Urothelium cell line (cell line): ENCODE data around the gene PDE3B.
"Not testable (repeated sequence)": the region's sequence is repeated elsewhere in the genome, so short reads cannot be mapped to it uniquely, and the experiment has no call there.

ENCODE experiments used
- DNase-seq: peaks from one replicate; pipeline ENCODE4 v3.0.0; 2011; ENCODE audit warnings: low spot score, mixed read lengths
- FAIRE-seq: peaks from 2 replicates; lab custom pipeline; 2011; peaks lifted over from hg19 to GRCh38; lab: Jason Lieb, UNC

Gene PDE3B

DNA sequence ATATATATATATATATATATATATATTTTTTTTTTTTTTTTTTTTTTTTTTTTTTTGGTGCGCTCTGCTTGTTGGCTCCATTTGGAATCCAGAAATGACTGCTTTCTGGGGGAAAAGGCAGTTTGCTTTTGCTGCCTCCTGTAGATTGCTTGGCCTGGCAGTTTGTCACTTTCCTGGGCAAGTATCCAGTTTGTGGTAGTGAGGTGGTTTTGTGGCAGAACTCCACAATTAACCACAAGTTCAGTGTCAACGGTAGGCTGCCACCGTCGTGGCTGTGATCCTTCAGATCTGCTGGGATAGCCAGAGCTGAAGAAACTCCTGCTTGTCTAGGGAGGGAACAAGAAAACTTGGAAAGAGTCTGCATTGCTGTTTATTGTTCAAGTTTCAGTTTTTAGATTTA lies 5.0 kb upstream of the PDE3B start:
- no peak for FAIRE-seq

GRCh38 chr11:14641801-14642200 lies 1.8 kb upstream of the PDE3B start:
- no peak for DNase-seq
- FAIRE-seq, result no peak

More for the DNA sequence above, 5.0 kb upstream of the PDE3B start:
- peak; percentile 7 for DNase-seq

GRCh38 chr11:14642453-14642852 lies 1.2 kb upstream of the PDE3B start:
- FAIRE-seq (no peak), DNase-seq (no peak)

DNA sequence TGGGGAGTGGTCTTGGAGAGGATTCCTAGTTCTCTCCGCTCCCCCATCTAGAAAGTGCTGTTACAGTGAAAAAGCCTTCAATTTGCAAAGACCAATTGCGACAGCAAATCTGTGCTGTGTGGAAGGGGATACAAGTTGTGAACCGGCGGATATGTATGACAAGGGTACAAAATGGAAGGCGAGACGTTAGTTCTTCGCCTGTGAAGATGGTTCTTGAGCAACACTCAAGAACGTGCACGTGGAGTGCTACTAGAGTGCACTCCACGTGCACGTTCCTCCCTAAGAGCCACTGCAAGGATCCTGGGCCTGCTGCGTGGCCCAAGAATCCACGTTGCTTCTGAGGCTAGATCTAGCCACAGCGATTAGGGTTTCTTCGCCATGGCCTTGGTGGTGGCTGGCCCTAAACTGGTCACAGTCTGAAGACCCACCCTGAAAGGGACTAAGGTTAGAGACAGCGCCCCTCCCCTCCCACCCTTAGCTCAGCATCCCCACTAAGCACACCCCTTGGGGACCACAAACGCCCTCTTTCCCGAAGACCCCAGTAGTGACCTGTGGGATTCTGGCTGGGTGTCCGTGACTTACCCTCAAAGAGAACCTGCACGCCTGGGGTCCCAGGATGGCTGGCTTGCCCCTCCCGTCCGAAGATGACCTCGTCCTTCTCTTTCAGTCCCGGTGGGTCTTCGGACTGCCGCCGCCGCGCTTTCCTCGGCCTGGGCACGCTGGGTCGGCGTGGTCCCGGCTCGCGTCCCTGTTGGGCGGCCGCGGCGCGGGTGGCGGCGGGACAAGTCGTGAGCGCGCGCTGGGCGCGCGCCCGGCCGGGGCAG lies 519 bp upstream of the PDE3B start:
- no peak for FAIRE-seq
- no peak for DNase-seq

- FAIRE-seq (peak; percentile 30), DNase-seq (peak; percentile 48)
Observed at GRCh38 chr11:14644226-14645014, 816 bp downstream of the PDE3B start.

DNA sequence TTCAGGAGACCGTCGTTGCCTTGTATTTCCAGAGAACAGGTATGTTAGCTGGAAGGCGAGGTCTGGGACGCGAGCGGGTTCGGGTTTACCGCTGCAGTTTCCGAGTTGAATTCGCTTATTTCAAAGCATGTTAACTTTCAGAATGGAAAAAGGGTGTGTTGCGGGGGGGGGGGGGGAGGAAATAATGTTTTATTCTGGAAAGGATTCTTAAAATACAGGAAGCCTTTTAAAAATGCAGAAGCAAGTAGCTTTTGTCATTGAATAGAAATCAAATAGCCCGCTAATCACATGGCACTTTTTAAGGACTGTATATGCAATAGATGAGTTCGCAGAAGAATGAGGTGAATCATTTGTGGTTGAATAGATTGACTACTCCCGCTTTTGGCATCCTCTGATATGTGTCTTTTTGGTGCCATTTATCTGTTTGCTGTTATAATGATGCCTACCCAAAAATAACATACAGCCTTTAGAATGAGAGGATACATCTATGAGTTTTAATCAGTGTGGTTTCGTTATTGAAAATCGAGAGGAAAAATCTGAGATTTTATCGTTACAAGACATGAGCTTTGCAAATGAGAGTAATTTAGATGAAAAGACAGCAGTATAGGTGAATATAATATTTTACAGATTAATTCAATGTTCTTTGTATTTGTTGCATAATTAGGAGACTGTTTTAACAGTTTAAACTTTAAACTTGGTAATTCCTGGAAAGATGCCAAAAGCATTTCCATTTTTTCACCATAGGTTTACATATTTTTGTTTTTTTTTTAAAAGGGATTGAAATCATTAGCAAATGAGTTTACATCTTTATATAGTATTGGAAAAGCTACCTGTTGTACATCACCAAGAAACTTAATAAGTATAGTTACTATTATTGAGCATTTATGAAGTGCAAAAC lies 1.7 kb downstream of the PDE3B start:
- DNase-seq, result peak; percentile 20
- no peak for FAIRE-seq

DNA sequence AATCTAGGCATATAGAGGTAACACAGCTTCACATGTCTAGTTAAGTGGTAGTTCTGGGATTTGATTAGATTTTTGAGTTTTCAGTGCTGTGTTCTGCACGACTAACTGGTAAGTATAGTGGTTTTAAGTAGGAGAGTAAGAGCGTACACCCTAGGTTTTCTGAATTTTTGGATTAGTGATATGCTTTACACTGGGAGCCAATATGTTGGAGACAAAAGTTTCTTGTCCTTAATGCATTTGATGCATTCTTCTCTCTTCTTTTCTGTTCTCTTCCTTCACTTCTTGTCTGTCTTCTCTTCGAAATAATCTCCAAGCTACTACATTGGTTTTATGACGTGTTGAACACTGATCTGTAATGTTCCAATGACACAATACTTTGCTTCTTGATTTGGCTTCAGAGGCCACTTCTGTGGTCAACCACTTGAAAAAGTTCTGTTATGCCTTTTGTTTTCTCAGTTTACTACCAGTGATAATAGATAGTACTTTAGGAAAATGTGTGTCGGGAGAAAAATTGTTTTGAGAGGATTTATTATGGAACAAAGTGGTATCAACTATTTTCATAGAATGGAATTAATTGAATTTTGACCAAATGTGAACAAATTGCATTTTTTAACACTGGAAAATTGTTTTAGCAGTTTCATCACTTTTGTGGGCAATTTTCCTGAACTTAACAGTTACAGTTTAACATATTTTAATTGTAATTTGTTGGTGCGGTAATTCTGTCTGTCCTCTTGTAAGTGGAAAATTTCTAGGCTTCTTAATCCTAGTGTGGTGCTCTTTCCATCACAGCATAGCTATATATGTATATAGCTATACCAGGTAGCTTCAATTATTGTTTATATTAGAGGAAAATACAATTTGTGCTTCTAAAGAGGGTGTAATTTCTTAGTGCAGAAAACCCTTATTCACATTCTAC lies 2.6 kb downstream of the PDE3B start:
- DNase-seq, result no peak
- no peak for FAIRE-seq

DNA sequence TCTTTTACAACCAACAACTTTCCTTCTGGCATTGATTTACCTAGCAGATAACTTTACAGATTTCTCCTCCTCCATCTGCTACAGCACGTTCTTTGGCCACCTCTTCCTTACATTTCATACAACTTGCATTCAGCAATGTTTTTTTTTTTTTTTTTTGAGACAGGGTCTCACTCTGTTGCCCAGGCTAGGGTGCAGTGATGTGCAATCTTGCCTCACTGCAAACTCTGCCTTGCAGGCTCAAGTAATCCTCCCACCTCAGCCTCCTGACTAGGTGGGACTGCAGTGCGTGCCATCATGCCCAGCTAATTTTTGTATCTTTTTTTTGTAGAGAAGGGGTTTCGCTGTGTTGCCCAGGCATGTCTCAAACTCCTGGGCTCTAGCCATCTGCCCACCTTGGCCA lies 6.5 kb downstream of the PDE3B start:
- DNase-seq (no peak), FAIRE-seq (no peak)

DNA sequence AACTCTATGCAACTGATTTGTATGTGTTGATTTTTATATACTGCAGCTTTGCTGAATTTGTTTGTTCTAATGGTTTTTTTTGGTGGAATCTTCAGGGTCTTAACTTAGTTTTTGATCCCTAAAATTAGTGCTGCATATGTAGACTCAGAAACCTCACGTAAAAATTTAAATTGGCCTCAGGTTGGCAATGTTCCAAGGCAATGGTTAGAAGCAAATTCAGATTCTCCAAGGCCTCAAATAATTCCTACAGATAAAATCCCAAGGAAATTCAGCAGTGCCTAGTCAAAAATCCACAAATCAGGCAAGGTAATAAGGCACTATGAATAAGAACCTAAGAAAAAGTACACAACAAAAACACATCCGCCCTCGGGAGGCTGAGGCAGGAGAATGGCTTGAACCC lies 9.5 kb downstream of the PDE3B start:
- no peak for DNase-seq
- FAIRE-seq, result no peak

DNA sequence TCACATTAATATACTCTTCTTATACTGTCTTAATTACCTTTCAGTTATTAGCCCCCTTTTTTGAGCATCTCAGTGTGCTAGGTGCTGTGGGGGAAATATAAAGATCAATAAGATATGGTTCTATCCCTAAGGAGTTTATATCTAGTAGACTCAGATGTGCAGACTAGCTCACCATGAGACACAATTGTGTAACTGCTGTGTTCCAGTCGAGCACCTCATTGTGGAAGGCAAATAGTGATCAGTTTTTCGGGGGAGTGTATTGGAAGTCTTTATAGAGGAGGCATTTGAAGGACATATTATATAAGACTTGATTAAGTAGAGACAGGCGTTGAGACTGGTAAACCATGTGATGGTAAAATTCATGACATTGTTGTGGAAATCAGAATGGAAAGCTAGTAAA lies 11.8 kb downstream of the PDE3B start:
- DNase-seq (no peak), FAIRE-seq (no peak)

DNA sequence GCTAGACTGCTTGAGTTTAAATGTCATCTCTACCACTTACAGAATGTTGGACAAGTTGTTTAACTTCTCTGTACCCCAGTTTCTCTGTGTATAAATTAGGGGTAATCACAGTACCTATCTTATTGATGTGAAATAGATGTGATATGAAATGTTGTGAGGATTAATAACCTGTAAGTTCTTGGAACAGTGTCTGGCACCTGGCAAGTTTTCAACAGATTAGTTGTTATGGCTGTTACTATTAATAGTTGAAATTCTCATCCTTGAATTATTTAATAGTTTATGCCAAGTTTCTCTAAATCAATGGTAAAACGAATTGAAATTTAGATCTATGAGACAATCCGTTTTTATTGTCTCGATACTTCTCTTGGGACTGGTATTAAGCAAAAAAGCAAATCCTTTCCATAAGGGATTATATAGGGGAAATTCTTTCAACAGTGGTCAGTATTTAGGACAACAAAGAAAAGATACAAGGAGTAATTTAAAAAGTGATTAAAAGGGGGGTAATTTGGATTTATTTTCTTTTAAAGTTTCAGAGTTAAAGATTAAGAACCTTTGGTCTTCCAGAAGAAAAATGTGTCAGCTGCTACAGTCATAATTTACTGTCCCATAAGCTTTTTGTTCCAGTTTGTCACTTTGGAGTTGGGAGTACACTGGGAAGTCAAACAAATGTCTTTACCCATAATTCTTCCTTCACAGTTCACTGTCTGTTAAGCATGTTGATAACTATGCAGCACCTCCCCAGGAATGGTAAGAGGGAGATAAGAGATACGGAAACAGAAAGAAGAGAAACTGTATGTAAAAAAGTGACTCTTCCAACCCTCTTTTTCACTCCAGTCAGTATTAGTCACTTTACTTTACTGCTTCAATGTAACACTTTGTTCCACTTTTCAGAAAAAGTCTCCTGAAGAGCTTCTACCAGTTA lies 13.2 kb downstream of the PDE3B start:
- FAIRE-seq (no peak), DNase-seq (no peak)

DNA sequence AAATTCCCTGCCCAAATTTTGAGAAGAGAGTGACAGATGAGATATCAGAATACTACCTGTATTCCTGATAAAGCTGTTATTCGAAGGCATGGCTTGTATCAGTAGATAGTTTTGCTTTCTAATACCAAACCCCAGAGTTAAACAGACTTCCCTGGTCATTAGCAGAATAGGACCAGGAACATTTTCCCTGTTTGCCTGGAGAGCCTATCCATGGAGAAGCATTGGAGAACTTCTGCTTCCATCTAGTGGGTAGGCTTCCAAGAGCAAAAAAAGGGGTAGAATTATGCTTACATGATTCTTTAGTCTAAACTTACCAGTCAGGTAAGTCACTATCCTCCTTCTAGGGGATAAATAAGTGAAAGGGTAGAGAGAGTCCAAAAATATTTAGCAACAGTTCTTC lies 14.2 kb downstream of the PDE3B start:
- FAIRE-seq (no peak), DNase-seq (no peak)

DNA sequence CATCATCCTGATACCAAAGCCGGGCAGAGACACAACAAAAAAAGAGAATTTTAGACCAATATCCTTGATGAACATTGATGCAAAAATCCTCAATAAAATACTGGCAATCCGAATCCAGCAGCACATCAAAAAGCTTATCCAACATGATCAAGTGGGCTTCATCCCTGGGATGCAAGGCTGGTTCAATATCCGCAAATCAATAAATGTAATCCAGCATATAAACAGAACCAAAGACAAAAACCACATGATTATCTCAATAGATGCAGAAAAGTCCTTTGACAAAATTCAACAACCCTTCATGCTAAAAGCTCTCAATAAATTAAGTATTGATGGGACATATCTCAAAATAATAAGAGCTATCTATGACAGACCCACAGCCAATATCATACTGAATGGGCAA lies 21.3 kb downstream of the PDE3B start:
- FAIRE-seq, DNase-seq: not testable (repeated sequence)

- DNase-seq, FAIRE-seq: not testable (repeated sequence)
Observed at GRCh38 chr11:14667329-14667728, 23.7 kb downstream of the PDE3B start.

- DNase-seq (no peak), FAIRE-seq (no peak)
Observed at GRCh38 chr11:14668731-14669301, 25.2 kb downstream of the PDE3B start.

DNA sequence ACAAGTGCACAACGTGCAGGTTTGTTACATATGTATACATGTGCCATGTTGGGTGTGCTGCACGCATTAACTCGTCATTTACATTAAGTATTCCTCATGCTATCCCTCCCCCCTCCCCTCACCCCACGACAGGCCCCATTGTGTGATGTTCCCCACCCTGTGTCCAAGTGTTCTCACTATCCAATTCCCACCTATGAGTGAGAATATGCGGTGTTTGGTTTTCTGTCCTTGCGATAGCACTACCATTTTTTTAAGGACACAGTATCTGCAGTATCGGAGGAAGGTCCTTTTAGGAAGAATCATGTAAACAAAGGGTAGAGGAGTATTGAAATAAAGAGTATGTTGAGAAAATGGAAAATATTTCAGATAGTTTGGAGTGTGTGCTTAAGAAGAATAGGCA lies 25.9 kb downstream of the PDE3B start:
- FAIRE-seq (no peak), DNase-seq (no peak)

- FAIRE-seq, result no peak
- DNase-seq, result no peak
Observed at GRCh38 chr11:14669958-14670357, 26.4 kb downstream of the PDE3B start.

DNA sequence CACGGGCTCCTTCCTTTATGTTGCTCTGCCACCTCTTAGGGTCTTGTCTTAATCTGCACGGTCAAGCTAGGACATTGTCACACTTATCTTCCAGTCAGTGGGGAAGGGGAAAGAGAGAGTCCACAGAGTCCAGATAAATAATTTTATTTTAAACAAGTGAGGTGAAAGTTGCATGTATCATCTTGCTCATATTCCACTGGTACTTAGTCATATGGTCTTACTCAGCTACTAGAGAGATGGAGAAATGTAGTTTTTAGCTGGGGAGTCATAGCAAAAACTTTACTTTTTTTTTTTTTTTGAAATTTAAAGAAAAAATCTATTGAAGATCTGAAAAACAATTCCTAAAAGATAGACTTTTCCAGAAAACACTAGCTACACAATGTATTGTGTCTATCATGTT lies 29.0 kb downstream of the PDE3B start:
- FAIRE-seq (no peak), DNase-seq (no peak)

DNA sequence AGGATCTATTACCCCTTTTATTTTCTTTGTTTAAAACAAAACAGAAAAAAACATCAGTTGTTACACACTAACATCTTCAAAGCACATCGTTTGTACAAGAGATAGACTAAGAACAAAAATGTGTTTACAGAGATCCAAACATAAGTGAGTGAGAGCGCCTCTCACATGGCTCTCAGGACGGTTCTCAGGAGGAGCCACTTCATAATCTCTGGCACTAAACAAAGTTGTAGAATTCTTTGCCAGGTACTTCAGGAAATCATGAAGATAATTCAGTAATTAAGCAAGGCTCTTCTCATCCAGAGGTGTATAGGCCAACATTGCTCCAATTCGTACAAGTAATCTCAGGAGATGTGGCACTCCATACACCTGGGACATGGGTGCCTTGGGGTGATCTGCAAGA lies 29.8 kb downstream of the PDE3B start:
- DNase-seq (no peak), FAIRE-seq (no peak)
